ENCODE data around the gene RIN3.

- TF ChIP-seq CTCF (IDR thresholded peaks at IDR 0.05; ENCODE audit: low read length): no peak
- no peak for TF ChIP-seq EZH2 (optimal IDR thresholded peaks at IDR 0.05; ENCODE audit: low read depth, low read length)
- no peak for TF ChIP-seq EZH2phosphoT487 (IDR thresholded peaks at IDR 0.05; ENCODE audit: low read length)
These were observed 48.1 kb upstream of the RIN3 start for GRCh38 chr14:92465353-92466055.
